Amygdala (tissue), 56 donors: ENCODE measurements around the gene TMIGD2.

Source experiments
- DNase-seq, 56 donors: peaks; one replicate each; lab custom pipeline; 2025; lab: John Stamatoyannopoulos, UW

TMIGD2 gene

DNA sequence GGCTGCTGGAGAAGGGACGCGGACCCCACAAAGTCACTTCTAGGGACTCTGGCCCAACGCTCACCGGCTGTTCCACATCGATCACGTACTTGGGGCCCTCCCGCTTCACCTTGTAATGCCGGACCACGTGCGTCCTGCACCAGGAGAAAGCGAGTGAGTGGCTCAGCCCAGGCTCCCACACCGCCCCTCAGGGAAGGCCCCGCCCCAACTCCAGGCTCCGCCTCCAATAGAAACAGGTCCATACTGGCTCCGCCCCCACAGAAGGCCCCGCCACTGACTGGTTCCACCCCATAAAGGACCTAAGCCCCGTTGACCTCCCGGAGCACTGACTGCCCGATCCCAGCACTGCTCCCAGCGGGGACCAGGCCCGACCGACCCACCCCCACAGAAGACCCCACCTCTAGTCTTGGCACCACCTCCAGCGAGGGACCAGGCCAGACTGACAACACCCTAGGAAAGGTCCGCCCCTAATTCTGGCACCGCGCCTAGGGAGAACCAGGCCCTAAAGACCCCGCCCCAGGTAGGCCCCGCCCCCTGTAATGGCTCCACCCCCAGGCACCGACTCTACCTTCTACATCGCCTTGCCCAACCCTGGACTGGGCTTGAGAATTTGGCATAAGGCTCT is 25.2 kb upstream of the TMIGD2 start:
- DNase-seq = peak in 39 of 56 donors; percentile 6 to 94 (median 48)

DNA sequence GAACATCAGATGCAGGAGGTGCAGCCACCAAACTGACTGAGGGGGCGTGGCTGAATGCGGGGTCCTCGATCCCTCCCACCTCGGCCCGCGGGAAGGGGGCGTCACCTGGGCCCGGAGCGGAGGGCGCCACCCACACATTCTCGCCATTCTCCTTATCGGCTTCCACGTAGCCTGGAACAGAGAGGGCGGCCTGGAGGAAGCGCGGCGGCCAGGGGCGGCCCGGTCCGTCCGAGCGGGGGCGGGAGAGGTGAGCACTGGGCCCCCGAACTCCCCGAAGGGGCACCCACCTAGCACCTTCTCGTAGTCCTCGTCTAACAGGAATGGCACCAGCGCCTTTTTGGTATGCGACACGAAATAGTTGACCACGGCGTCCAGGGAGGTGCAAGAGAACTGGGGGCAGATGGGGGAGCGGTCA is 24.7 kb upstream of the TMIGD2 start:
- DNase-seq = peak in 1 of 56 donors; percentile 44

DNA sequence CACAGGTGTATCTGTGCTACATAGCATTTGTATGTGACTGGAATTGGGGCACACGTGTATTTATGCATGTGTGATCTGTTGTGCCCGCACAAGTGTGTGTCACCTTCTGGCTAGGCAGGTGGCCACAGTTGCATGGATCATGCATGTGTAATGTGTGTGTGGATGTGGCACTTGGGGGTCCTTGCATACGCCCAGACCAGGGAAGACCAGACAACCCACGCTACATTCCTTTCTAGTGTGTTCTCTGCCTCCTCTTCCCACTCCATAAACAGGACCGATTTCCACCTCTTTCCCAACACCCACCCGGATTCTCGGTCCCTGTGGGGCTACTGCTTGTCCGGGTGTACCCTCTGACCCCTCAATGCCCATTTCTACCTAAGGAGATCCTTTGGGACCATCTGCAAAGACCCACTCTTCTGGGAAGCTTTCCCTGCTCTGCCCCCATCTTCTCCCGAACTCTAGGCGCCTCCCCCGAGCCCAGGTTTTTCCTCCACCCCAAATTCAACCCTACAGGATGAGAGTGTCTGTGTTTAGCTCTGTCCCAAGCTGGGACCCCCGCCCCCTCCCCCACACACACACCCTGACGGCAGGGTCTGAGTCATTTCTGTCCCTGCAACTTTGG is 24.1 kb upstream of the TMIGD2 start:
- DNase-seq = no peak

DNA sequence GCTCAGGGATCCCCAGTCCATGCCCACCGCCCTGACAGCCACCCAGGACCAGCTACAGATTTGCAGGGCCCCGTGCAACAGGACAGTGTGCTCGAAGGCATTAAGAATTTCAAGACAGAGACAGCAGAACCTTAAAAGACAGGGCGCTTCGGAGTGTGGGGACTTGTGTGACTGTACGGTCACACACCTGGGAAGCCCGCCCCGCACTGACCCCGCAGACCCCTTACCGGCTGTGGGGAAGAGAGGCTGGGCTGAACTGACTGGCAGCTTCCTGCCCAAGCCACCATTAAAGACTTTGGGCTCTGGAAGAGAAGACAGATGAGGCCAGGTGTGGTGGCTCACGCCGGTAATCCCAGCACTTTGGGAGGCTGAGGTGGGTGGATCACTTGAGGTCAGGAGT is 22.0 kb upstream of the TMIGD2 start:
- DNase-seq = no peak

DNA sequence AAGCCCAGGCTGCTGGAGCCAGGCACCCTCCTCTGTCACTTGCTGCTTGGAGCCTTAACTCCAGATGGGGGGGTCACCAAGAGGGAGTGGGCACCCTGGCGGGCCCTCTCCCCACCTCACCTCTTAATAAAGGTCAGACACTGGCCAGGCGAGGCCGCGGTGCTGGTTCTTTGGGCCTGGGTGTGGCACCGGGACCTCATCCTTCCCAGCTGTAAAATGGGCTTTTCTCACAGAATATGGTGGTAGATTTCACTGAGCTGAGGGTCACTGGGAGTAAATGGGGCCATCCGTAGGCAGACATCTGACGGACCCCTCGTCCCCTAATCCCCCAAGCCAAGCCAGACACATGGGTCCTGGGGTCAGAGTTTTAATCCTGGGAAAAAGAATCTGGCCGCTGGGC is 21.5 kb upstream of the TMIGD2 start:
- no peak for DNase-seq

DNA sequence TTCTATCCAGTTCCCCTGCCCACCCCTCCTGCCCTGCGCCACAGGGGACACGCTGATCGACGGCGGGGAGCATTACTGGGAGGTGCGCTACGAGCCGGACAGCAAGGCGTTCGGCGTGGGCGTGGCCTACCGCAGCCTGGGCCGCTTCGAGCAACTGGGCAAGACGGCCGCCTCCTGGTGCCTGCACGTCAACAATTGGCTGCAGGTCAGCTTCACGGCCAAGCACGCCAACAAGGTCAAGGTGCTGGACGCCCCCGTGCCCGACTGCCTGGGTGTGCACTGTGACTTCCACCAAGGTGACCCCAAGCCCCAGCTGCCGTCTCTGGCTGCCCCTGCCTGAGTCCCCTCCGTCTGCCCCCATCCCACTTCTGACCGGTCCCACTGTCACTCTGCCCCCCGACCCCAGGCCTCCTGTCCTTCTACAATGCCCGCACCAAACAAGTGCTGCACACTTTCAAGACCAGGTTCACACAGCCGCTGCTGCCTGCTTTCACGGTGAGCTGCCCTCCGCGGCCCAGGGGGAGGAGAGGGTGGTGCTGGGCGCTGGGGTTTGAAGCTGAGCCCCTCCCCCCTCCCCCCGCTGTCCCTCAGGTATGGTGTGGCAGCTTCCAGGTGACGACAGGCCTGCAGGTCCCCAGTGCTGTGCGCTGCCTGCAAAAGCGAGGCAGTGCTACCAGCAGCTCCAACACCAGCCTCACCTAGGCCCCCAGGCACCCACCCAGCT is 20.9 kb upstream of the TMIGD2 start:
- DNase-seq = no peak

DNA sequence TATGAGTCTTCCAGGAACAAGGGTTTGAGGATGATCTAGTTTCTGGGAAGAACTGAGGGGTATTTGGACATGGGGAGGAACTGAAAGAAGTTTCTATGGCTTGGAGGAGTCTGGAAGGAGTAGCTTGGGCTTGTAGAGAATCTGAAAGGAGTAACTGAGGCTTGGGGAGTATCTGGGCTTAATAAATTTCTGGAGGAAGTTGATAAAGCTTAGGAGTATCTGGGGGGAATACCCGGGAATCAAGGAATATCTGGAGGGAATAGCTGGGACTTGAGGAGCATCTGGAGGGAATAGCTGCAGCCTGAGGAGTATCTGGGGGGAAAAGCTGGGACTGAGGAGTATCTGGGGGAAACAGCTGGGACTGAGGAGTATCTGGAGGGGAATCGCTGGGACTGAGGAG is 18.2 kb upstream of the TMIGD2 start:
- no peak for DNase-seq

DNA sequence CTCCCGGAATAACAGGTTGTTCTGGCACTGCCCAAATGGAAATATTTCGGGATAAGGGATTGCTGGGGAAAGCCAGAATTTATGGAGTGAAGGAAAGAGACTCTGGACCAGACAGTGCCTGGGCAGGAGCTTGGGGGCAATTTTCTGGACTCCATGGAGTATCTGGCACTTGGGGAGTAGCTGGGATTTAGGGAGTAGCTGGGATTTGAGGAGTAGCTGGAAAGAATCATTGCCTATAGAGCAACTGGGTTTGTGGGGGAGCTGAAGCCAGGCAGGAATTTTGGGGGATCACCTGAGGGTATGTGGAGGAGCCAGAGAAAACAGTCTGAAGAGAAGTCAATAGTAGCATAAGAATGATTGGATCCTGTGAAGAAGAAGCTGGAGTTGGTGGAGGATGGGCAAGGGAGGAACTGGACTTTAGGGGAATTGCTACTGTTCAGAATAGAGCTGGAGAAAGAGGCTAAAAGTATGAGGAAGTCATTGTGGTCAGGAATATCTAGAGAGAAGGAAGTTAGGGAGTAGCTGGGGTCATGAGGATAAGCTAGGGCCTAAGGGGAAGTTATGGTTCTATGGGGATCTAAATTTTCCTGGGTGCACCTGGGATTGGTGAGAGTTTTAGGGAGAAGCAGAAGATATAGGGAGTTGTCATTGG is 17.0 kb upstream of the TMIGD2 start:
- no peak for DNase-seq

DNA sequence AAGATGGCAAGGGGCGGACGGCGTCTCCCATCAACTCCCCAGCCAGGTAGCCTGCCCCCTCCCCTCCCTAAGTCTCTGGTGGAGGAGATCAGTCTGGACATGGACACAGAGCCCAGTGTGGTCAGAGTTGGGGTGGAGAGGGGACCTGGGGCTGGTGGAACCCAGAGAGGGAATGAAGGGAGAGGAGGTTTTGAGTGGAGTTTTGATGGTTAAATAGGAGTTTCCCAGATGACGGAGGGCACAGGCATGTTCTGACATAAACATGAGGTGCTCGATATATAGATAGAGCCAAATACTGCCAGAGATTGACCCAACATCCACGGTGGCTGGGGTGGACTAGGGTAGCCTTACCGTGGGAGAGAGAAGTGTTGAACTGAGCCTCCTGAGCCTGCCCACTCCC is 16.3 kb upstream of the TMIGD2 start:
- no peak for DNase-seq

DNA sequence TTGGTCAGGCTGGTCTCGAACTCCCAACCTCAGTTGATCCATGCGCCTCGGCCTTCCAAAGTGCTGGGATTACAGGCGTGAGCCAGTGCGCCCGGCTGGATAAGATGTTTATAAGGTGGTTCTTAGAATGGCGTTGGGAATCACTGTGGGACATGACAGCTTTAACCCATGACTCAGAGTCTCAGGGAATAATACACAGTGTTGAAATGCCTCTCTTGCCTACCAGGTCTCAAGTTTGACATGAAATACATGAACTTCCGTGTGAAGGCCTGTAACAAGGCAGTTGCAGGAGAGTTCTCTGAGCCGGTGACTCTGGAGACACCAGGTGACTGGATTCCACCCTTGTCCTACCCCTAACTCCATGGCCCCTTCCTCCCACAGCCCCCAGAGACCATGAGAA is 14.8 kb upstream of the TMIGD2 start:
- no peak for DNase-seq

DNA sequence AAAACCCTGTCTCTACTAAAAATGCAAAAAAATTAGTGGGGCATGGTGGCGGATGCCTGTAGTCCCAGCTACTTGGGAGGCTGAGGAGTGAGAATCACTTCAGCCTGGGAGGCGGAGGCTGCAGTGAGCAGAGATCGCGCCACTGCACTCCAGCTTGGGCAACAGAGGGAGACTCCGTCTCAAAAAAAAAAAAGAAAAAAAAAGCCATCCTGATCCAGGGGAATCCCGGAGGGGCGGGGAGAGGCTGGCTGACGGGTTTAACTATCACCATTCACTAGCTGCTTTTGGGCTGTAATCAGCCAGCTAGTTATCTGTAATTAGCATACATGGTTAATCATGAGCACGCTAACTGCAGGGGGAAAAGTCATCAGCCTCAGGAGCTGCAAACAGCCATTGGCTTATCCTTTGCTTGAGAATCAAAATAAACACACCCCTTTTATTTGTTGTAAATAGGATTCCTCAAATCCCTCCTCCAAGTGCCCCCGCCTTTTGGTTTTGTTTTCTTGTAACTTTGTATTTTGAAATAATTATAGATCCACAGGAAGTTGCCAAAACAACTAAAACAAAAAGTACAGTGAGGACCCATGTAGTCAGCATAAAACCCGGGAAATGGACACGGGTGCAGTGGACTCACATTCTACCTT is 11.8 kb upstream of the TMIGD2 start:
- no peak for DNase-seq

DNA sequence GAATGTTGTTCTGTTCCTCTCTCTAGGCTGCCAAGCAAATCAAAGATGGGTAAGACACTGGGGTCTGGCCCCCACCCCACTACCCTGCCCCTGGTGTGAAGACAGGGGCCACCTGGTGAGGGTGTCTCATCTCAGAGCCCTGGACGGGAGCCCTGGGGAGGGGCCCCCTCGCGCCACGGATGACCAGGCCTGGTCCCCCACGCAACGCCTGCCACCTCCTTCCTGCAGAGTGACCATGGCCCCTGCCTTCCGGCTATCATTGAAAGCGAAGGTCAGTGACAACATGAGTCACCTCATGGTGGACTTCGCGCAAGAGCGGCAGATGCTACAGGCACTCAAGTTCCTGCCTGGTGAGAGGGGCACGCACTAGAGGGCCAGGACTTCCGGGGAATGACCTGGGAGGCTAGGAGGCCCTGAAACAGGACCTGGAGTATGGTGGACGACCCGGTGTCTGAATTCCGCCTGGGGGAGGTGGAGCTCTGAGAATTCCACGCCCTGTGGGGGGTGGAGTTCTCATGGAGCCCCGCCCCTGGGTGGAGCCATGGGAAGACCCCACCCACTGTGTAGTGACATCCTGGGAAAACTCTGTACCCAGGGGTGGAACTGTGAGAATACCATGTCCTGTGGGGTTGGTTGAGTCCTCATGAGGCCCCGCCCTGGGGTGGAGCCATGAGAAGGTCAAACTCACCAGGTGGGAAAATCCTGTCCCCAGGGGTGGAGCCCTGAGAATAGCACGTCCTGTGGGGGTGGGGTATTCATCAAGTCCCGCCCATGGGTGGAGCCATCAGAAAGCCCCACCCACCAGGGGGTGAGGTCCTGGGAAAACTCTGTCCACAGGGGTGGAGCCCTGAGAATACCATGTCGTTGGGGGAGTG is 8.3 kb upstream of the TMIGD2 start:
- DNase-seq = peak in 1 of 56 donors; percentile 30

DNA sequence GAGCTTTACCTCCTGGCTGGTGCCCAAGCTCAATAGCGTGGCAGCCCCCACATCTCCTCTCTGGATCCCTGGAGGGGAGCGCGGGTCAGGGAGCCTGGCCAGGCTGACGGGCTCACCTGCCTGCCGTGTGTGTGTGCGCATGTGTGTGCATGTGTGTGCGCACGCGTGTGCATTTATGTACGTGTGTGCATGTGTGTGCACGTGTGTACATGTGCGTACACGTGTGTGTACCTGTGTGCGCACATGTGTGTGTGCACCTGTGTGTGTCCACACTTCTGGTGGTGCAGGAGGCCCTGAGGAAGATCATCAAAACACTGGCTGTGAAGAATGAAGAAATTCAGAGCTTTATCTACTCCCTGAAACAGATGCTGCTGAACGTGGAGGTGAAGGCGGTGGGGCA is 3.5 kb upstream of the TMIGD2 start:
- DNase-seq = no peak

DNA sequence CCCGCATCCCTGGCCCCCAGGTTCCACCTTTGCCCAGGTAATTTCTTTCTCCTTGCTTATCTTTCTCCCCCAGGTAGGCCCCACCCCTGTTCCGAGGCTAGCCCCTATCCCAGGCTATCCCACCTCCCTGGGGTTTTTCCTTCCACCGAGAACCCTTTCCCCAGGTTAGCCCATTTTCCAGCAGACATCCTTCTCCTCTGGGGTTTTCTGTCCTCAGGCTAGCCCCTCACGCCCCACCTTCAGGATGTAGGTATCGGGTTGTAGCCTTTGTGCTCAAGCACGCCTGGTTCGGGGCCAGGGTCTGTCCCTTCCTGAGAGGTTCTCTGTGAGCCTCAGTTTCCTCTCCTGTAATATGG is 3.0 kb upstream of the TMIGD2 start:
- no peak for DNase-seq

DNA sequence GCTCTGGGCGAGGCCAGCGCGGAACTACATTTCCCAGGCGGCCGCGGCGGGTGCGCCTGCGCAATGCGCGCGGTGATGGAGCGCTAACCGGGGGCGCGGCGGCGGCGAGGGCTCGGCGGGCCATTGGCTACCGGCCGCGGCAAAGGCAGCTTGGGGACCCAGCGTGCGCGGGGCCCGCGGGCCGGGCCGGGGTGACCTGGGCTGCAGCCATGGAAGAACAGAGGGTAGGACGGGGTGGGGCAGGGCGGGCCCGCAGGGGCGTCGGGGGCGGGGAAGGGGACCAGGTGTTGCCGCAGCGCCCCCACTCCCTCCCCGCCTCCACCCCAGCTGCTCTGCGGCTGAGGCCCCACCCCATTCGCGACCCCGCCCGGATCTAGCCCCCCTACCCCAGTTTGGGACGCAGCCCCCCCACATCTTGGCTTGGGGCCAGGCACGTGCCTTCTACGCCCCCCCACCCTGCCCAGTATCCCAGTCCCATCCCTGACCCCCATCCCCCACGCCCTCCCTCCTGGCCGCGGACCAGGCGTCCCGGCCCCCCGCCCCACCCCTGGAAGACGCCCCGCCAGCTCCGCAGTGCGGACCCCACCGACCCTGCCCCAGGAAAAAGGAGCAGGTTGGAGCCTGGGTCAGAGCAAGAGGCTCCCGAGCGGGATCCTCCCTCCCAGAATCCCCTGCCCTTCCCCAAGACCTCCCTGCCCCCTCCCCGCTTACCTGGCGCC is 2.5 kb upstream of the TMIGD2 start, which contains the start of gene FSD1:
FSD1 (plus strand) TSS at position 61 of the 719 bp plus-strand sequence; CDS start at position 210, 149 bp downstream.
- peak in 29 of 56 donors; percentile 2 to 72 (median 23) for DNase-seq

DNA sequence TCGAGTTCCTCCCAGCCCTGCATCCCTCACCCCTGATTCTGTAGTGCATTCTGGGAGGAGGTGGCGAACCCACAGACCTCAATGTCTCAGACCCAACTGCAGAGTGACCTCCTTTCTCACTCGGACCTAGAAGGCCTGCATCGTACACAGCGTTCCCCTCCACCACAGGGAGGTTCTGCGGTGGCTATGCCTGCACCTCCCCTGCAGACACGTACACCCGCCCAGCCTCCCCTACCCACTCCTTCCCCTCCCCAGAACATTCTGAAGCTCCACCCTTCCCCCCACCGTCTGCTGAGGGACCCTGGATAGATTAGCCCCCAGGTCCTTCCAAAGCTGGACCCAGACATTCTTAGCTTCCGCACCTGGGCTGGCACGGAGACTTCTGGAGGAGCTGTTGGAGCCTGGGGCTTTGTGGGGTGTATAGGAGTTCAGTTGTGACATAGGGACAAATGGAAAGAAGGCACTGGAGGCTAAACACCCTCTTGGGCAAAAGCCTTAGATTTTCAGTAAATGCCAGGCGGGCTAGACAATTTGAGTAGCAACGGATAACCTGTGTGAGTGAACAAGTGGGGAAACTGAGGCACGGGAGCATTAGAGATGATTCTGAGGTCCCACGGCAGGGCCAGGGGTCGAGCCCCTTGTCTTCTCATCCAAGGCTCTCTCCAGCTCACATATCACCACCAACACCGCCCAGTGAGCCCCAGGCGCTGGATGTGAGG is 1.8 kb upstream of the TMIGD2 start:
- DNase-seq = peak in 1 of 56 donors; percentile 2

DNA sequence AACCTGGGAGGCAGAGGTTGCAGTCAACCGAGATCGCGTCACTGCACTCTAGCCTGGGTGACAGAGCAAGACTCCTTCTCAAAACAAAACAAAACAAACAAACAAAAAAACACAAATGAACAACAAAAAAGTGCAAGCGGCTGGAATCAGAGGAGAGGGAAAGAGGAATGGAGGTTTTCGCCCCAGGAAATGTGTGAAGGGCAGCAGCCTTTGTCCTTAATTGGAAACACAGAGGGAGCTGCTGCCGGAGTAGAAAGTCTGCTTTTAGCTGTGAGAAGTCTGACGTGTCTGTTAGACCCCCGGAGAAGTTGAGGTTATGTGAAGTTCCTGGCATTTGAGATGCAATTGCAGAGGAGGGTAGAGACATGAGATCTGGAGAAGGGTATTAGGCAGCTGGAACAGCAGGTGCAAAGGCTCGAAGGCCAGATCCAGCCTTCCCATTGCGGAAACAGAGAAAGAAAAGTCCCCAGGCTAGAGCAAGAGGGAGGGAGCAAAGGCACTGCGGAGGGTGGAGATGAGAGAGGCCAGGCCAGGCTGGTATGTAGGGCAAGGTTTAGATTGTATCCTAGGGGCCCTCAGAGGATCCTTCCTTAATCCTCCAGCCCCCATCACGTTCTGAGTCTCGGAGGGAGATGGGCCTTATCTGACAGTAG is 473 bp downstream of the TMIGD2 start:
- no peak for DNase-seq

DNA sequence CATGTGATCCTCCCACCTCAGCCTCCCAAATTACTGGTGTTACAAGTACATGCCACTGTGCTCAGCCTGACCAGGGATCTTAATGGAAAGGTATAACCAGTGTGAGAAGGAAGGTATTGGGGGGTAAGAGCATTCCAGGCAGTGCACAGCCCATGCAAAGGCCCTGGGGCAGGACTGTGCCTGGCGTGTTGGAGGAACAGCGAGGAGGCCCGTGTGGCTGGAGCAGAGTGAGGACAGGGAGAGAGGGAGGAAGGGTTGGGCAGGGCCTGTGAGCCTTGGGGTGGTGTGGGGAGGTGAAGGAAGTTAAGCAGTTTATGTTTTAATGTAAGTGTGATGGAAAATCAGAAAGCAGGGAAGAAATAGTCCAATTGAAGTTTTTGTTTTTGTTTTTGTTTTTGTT is 1.6 kb downstream of the TMIGD2 start:
- no peak for DNase-seq
